Parathyroid adenoma (tissue), 2 donors: Measurements from ENCODE around the gene EXOSC2.

Experiments
- H2AFZ ChIP-seq: fragments of 300-600 bp; sonication (generic); one replicate; pipeline ENCODE4 v1.7.0; 2017; ENCODE audit warnings: antibody characterized with exemption, mild to moderate bottlenecking
- H3K27ac ChIP-seq: fragments of 300-600 bp; sonication (generic); one replicate; pipeline ENCODE4 v1.7.0; 2017
- H3K27me3 ChIP-seq: fragments of 300-600 bp; sonication (generic); one replicate; pipeline ENCODE4 v1.7.0; 2017; ENCODE audit warnings: low read length; ENCODE audit not compliant: control insufficient read depth, insufficient read depth
- H3K36me3 ChIP-seq: fragments of 300-600 bp; sonication (generic); one replicate; pipeline ENCODE4 v1.7.0; 2017; ENCODE audit warnings: low read length; ENCODE audit not compliant: control insufficient read depth, insufficient read depth
- H3K4me1 ChIP-seq: fragments of 300-600 bp; sonication (generic); one replicate; pipeline ENCODE4 v1.7.0; 2017; ENCODE audit warnings: control low read depth
- H3K4me2 ChIP-seq: fragments of 300-600 bp; sonication (generic); one replicate; pipeline ENCODE4 v1.7.0; 2017; ENCODE audit warnings: low read length
- H3K4me3 ChIP-seq: fragments of 300-600 bp; sonication (generic); one replicate; pipeline ENCODE4 v1.7.0; 2017; ENCODE audit warnings: low read depth, low read length
- H3K79me2 ChIP-seq: fragments of 300-600 bp; sonication (generic); one replicate; pipeline ENCODE4 v1.7.0; 2017; ENCODE audit warnings: control low read depth
- H3K9ac ChIP-seq: fragments of 300-600 bp; sonication (generic); one replicate; pipeline ENCODE4 v1.7.0; 2017; ENCODE audit warnings: mild to moderate bottlenecking
- H3K9me3 ChIP-seq: fragments of 300-600 bp; sonication (generic); one replicate; pipeline ENCODE4 v1.7.0; 2017; ENCODE audit warnings: low read length; ENCODE audit not compliant: control insufficient read depth
- CTCF ChIP-seq: fragments of 300-600 bp; sonication (generic); IDR thresholded peaks from one replicate; pipeline ENCODE4 v1.7.0; 2017; ENCODE audit warnings: antibody characterized with exemption, mild to moderate bottlenecking
- donor health status: primary hyperparathyroidism.

The EXOSC2 gene

GRCh38 chr9:130661451-130662098 is 32.0 kb upstream of the EXOSC2 start:
- Histone ChIP-seq H2AFZ (no peak overlapping the region), H3K4me3 (peak overlapping the region; percentile 22), H3K4me1 (no peaks in the 10 kb centered on the region), H3K36me3 (no peaks in the 10 kb centered on the region), H3K27me3 (peaks cover 39% of the 10 kb centered on the region), H3K9ac (no peak overlapping the region), H3K4me2 (peak overlapping the region; percentile 55), H3K9me3 (no peaks in the 10 kb centered on the region), H3K27ac (no peak overlapping the region), H3K79me2 (no peaks in the 10 kb centered on the region)
- no peak for TF ChIP-seq CTCF

- H3K27me3 ChIP-seq: peaks cover 39% of the 10 kb centered on the region
- H3K4me3 ChIP-seq: no peak overlapping the region
- no peaks in the 10 kb centered on the region for H3K79me2 ChIP-seq
- no peaks in the 10 kb centered on the region for H3K9me3 ChIP-seq
- no peak overlapping the region for H3K9ac ChIP-seq
- H2AFZ ChIP-seq: no peak overlapping the region
- no peaks in the 10 kb centered on the region for H3K36me3 ChIP-seq
- no peaks in the 10 kb centered on the region for H3K4me1 ChIP-seq
- no peak for TF ChIP-seq CTCF
- H3K27ac ChIP-seq: no peak overlapping the region
- peak overlapping the region; percentile 35 for H3K4me2 ChIP-seq
Measured at GRCh38 chr9:130662099-130662969, 31.2 kb upstream of the EXOSC2 start.

GRCh38 chr9:130662970-130663257 is 30.7 kb upstream of the EXOSC2 start:
- Histone ChIP-seq H2AFZ (no peak overlapping the region), H3K9me3 (no peaks in the 10 kb centered on the region), H3K36me3 (no peaks in the 10 kb centered on the region), H3K9ac (no peak overlapping the region), H3K27me3 (peaks cover 39% of the 10 kb centered on the region), H3K79me2 (no peaks in the 10 kb centered on the region), H3K4me2 (peak overlapping the region; percentile 35), H3K27ac (no peak overlapping the region), H3K4me3 (no peak overlapping the region), H3K4me1 (no peaks in the 10 kb centered on the region)
- TF ChIP-seq CTCF: no peak

GRCh38 chr9:130663258-130663976 is 30.2 kb upstream of the EXOSC2 start:
- Histone ChIP-seq H3K36me3 (no peaks in the 10 kb centered on the region), H3K4me1 (no peaks in the 10 kb centered on the region), H3K4me3 (peak overlapping the region; percentile 14), H3K79me2 (no peaks in the 10 kb centered on the region), H3K27me3 (peaks cover 39% of the 10 kb centered on the region), H3K4me2 (peak overlapping the region; percentile 35), H2AFZ (no peak overlapping the region), H3K9ac (no peak overlapping the region), H3K27ac (no peak overlapping the region), H3K9me3 (no peaks in the 10 kb centered on the region)
- no peak for TF ChIP-seq CTCF
